Measurements from ENCODE around the gene POLR2E.

Gene POLR2E

GRCh38 chr19:1105008-1105872 is 10.1 kb upstream of the POLR2E start:
- H3K4me1 ChIP-seq (ENCODE audit: control insufficient read depth in 1 of 2, insufficient read depth in 1 of 2, low read depth in 1 of 2, low read length in 1 of 2) = peaks cover 59 to 67% of the 10 kb centered on the region in 2 experiments
- H3K27ac ChIP-seq = peak overlapping the region; percentile 96
- peak overlapping the region; percentile 73 to 86 for H3K4me3 ChIP-seq (ENCODE audit: low read depth in 1 of 2, low read length in 1 of 2)
- H3K9me3 ChIP-seq = no peaks in the 10 kb centered on the region
- TF ChIP-seq CTCF (IDR thresholded peaks at IDR 0.05) = no peak
- peaks cover 43% of the 10 kb centered on the region for H3K36me3 ChIP-seq
- no peaks in the 10 kb centered on the region for H3K27me3 ChIP-seq

- no peaks in the 10 kb centered on the region for H3K9me3 ChIP-seq
- H3K27me3 ChIP-seq = no peaks in the 10 kb centered on the region
- H3K36me3 ChIP-seq = peaks cover 35% of the 10 kb centered on the region
- peaks cover 67 to 75% of the 10 kb centered on the region in 2 experiments for H3K4me1 ChIP-seq (ENCODE audit: control insufficient read depth in 1 of 2, insufficient read depth in 1 of 2, low read depth in 1 of 2, low read length in 1 of 2)
- H3K4me3 ChIP-seq (ENCODE audit: low read depth in 1 of 2, low read length in 1 of 2) = peak overlapping the region; percentile 73 to 86
- no peak for TF ChIP-seq CTCF (IDR thresholded peaks at IDR 0.05)
- H3K27ac ChIP-seq = peak overlapping the region; percentile 96
Measured at GRCh38 chr19:1104311-1105007, 9.3 kb upstream of the POLR2E start.

- H3K27ac ChIP-seq = peak within 1 kb of the TSS; percentile 96
- H3K4me1 ChIP-seq (ENCODE audit: control insufficient read depth in 1 of 2, insufficient read depth in 1 of 2, low read depth in 1 of 2, low read length in 1 of 2) = peaks cover 73 to 81% of the 10 kb centered on the region in 2 experiments
- peak; percentile 33 for TF ChIP-seq CTCF (IDR thresholded peaks at IDR 0.05)
- peaks cover 29% of the 10 kb centered on the region for H3K36me3 ChIP-seq
- no peaks in the 10 kb centered on the region for H3K27me3 ChIP-seq
- no peaks in the 10 kb centered on the region for H3K9me3 ChIP-seq
- H3K4me3 ChIP-seq (ENCODE audit: low read depth in 1 of 2, low read length in 1 of 2) = peak within 1 kb of the TSS; percentile 73 to 86
Measured at GRCh38 chr19:1103708-1104310, 8.6 kb upstream of the POLR2E start, which contains the start of gene GPX4. Gene GPX4 (plus strand): TSS chr19:1103994. CDS start chr19:1104044, 50 bp downstream.

GRCh38 chr19:1103132-1103707 is 8.0 kb upstream of the POLR2E start:
- peaks cover 79 to 87% of the 10 kb centered on the region in 2 experiments for H3K4me1 ChIP-seq (ENCODE audit: control insufficient read depth in 1 of 2, insufficient read depth in 1 of 2, low read depth in 1 of 2, low read length in 1 of 2)
- peaks cover 23% of the 10 kb centered on the region for H3K36me3 ChIP-seq
- H3K27ac ChIP-seq = peak overlapping the region; percentile 96

More at GRCh38 chr19:1103132-1103707, 8.0 kb upstream of the POLR2E start:
- no peaks in the 10 kb centered on the region for H3K27me3 ChIP-seq
- no peak for TF ChIP-seq CTCF (IDR thresholded peaks at IDR 0.05)
- no peaks in the 10 kb centered on the region for H3K9me3 ChIP-seq
- peak overlapping the region; percentile 73 to 86 for H3K4me3 ChIP-seq (ENCODE audit: low read depth in 1 of 2, low read length in 1 of 2)
